ENCODE measurements around the gene ZFP36.

DNA sequence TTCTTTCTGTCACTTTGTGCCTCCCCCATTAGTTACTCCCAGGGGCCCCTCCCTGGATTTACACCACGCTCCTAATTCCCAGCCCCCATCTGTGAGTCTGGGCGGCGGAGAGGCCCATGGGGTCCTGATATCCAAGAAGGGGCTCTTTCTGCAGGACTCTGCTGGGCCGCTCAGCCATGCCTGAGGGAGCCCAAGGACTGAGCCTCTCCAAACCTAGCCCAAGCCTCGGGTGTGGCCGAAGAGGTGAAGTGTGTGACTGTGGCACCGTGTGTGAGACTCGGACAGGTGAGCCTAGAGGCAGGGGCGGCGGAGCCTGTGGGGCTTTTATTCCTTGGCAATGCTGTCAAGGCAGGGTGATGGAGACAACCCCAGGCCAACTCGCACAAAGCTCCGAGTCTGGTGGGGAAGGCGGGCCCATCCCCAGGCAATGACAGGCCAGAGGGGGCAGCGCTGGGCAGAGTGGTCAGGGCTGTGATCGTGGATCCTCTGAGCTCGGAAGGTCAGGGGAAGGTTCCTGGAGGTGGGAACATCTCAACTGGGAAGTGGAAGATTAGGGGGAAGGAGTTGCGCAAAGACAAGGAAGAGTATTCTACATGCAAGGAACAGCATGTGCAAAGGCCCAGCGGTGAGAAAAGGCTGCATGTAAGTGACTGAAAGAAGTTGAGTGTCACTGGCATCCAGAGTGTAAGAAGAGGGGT lies 7.4 kb downstream of the ZFP36 start:
- TF ChIP-seq POLR2A (IDR thresholded peaks at IDR 0.05): peak in 1 of 2 donors; percentile 22
- TF ChIP-seq, protein P1, sequence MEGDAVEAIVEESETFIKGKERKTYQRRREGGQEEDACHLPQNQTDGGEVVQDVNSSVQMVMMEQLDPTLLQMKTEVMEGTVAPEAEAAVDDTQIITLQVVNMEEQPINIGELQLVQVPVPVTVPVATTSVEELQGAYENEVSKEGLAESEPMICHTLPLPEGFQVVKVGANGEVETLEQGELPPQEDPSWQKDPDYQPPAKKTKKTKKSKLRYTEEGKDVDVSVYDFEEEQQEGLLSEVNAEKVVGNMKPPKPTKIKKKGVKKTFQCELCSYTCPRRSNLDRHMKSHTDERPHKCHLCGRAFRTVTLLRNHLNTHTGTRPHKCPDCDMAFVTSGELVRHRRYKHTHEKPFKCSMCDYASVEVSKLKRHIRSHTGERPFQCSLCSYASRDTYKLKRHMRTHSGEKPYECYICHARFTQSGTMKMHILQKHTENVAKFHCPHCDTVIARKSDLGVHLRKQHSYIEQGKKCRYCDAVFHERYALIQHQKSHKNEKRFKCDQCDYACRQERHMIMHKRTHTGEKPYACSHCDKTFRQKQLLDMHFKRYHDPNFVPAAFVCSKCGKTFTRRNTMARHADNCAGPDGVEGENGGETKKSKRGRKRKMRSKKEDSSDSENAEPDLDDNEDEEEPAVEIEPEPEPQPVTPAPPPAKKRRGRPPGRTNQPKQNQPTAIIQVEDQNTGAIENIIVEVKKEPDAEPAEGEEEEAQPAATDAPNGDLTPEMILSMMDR (IDR thresholded peaks at IDR 0.05): no peak
